ENCODE data around the gene DIS3L. TPM values are rescaled to one million over a fixed set of nuclear protein-coding genes. Genes with fewer than 3 reads are reported as not detected.
A peak's percentile ranks its signal among the peaks of the same experiment; 100 is the strongest.

DIS3L gene
- total RNA-seq, 1 donor from 2014 or later: 8.1 TPM

DNA sequence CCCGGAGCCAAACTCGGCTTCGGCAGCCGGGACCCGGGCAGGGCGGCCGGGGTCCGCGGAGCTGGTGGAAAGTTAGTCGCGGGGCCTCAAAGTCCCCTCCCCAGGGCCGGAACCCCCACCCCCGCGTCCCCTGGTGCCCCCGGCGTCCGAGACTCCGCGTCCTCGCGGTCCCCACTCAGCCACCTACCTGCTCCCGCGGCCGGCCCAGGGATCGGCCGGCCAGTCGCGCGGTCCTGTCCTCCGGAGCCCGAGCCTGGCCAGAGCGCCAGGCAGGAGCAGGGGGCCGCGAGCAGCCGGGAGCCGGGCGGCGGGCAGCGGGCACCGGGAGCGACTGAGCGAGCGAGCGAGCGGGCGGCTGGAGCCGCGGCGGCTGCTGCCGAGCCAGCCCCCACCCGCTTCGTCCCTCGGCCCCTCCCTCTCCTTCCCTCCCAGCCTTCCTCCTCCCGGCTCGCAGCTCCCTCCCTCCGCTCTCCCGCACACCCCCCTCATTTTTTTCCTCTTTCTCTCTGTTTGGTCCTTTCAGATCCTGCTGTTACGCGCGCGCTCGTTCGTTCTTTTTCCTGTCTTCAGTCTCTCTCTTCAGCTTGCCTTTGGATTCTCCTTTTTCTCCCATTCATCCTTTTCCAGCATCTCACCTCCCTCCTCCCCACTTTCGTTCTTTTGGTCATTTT lies 39.8 kb upstream of the DIS3L start, which contains the start of gene MEGF11:
Gene MEGF11, minus strand, starts transcription at position 333 of the 671 bp plus-strand sequence. CDS start 125,347 bp downstream, outside the sequence.
- no peaks in the 10 kb centered on the region for H3K36me3 ChIP-seq (ENCODE audit: insufficient read depth, low read length)
- H2AFZ ChIP-seq (ENCODE audit: low read depth, low read length): peak within 1 kb of the TSS; percentile 81
- FAIRE-seq (no peak), DNase-seq (ENCODE audit: low read depth) (peak; percentile 38)
- Mint-ChIP-seq H3K27ac (ENCODE audit: unreplicated experiment) (no peak within 1 kb of the TSS), H3K27me3 (ENCODE audit: low read depth, unreplicated experiment) (peaks cover 79% of the 10 kb centered on the region), H3K9me3 (ENCODE audit: unreplicated experiment) (no peaks in the 10 kb centered on the region), H3K4me3 (ENCODE audit: unreplicated experiment) (peak within 1 kb of the TSS; percentile 80), H3K36me3 (ENCODE audit: low read depth, unreplicated experiment) (no peaks in the 10 kb centered on the region), H3K4me1 (ENCODE audit: low read depth, unreplicated experiment) (peaks cover 3% of the 10 kb centered on the region)
- peaks cover 4% of the 10 kb centered on the region for H4K20me1 ChIP-seq (ENCODE audit: insufficient read depth, low read length)
- H3K9ac ChIP-seq (ENCODE audit: low read length): peak within 1 kb of the TSS; percentile 28
- H3K4me2 ChIP-seq (ENCODE audit: low read length): peak within 1 kb of the TSS; percentile 95
- no peaks in the 10 kb centered on the region for H3K79me2 ChIP-seq (ENCODE audit: insufficient read depth, low read length)
- peak within 1 kb of the TSS; percentile 52 for H3K4me3 ChIP-seq (ENCODE audit: insufficient read depth, low read depth, low read length)
- H3K27ac ChIP-seq (ENCODE audit: low read depth, low read length): no peak within 1 kb of the TSS
- H3K9me3 ChIP-seq (ENCODE audit: insufficient read depth, low read depth, low read length): no peaks in the 10 kb centered on the region
- TF ChIP-seq CTCF (IDR thresholded peaks at IDR 0.05; ENCODE audit: insufficient read depth, low read depth, low read length) (no peak), EZH2 (IDR thresholded peaks at IDR 0.05; ENCODE audit: insufficient read depth, low read length) (peak; percentile 48)
- H3K27me3 ChIP-seq (ENCODE audit: insufficient read depth, low read length): peaks cover 78% of the 10 kb centered on the region
- peaks cover 14% of the 10 kb centered on the region for H3K4me1 ChIP-seq (ENCODE audit: insufficient read depth, low read length)

DNA sequence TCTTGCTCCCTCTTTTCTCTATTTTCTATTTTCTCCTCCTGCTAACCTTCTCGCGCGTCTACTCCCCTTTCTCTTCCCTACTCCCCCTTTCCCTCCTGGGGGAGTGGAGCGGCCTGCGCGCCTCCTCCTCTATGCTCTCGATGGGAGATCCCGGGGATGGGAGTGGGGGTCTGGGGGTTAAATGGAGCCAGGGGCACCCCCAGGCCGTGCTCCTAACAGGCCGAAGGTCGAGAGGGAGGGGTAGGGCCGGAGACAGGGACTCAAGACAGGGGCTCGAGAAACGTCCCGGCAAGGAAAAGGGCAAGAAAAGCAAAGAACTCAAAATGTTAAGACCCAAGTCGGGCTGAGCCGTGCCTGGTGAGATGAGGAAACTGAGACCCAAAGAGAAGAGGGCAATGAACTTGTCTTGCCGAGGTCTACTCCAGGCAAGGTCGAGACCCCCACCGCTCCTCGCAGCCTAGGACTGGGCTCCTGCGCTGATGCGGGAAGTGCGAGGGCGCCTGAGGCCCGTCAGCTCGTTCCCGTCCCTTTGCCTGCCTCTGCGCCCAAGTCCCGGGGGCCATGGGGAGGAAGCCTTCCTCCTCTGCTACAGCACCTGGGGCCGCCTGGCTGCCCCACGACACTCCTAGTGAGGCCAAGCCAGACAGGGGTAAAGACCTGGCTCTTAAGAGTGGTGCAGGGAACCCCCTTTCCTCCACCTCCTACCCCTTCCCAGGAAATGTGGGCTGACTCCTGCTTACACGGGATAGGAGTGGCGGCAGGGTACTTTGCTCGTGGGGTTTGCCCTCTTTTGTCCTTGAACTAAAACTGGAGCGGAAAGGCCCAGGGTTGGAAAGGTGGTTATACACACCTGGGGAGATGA lies 39.0 kb upstream of the DIS3L start:
- H2AFZ ChIP-seq (ENCODE audit: low read depth, low read length): peak overlapping the region; percentile 81
- Mint-ChIP-seq H3K4me3 (ENCODE audit: unreplicated experiment) (peak overlapping the region; percentile 80), H3K36me3 (ENCODE audit: low read depth, unreplicated experiment) (no peaks in the 10 kb centered on the region), H3K27me3 (ENCODE audit: low read depth, unreplicated experiment) (peaks cover 71% of the 10 kb centered on the region), H3K9me3 (ENCODE audit: unreplicated experiment) (no peaks in the 10 kb centered on the region), H3K27ac (ENCODE audit: unreplicated experiment) (no peak overlapping the region), H3K4me1 (ENCODE audit: low read depth, unreplicated experiment) (peaks cover 3% of the 10 kb centered on the region)
- H3K4me1 ChIP-seq (ENCODE audit: insufficient read depth, low read length): peaks cover 14% of the 10 kb centered on the region
- no peak for TF ChIP-seq CTCF (IDR thresholded peaks at IDR 0.05; ENCODE audit: insufficient read depth, low read depth, low read length)
- TF ChIP-seq EZH2 (IDR thresholded peaks at IDR 0.05; ENCODE audit: insufficient read depth, low read length): no peak
- FAIRE-seq (no peak), DNase-seq (ENCODE audit: low read depth) (no peak)
- H3K4me2 ChIP-seq (ENCODE audit: low read length): peak overlapping the region; percentile 95
- no peaks in the 10 kb centered on the region for H3K36me3 ChIP-seq (ENCODE audit: insufficient read depth, low read length)
- H4K20me1 ChIP-seq (ENCODE audit: insufficient read depth, low read length): peaks cover 4% of the 10 kb centered on the region
- no peaks in the 10 kb centered on the region for H3K79me2 ChIP-seq (ENCODE audit: insufficient read depth, low read length)
- H3K9ac ChIP-seq (ENCODE audit: low read length): peak overlapping the region; percentile 28
- H3K27me3 ChIP-seq (ENCODE audit: insufficient read depth, low read length): peaks cover 75% of the 10 kb centered on the region
- H3K9me3 ChIP-seq (ENCODE audit: insufficient read depth, low read depth, low read length): no peaks in the 10 kb centered on the region
- no peak overlapping the region for H3K27ac ChIP-seq (ENCODE audit: low read depth, low read length)
- peak overlapping the region; percentile 52 for H3K4me3 ChIP-seq (ENCODE audit: insufficient read depth, low read depth, low read length)

All from astrocyte (in vitro differentiated cells and primary cell).